ENCODE results near the gene CITED2.

The CITED2 gene

DNA sequence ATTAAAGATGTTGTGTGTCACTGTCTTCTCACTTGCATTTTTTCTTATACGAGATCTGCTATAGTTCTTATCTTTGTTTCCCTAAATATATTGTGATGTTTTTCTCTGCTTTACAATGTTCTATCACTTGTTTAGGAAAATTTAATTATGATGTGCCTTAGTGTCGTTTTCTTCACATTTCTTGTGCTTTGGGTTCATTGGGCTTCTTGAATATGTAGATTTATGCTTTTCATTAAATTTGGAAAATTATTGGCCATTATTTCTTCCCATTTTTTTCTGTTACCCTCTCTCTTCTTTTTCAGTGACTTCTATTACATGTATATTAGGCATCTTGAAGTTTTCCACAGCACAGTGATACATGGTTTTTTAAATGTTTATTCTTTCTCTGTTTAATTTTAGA lies 33.4 kb downstream of the CITED2 start:
- H3K9me2 ChIP-seq (replicated peaks; ENCODE audit: low read depth, low read length), result no peaks in the 10 kb centered on the region
- H3K27me3 ChIP-seq (ENCODE audit: insufficient read depth, low read length, poor library complexity, severe bottlenecking), result no peaks in the 10 kb centered on the region
- TF ChIP-seq, protein P1, sequence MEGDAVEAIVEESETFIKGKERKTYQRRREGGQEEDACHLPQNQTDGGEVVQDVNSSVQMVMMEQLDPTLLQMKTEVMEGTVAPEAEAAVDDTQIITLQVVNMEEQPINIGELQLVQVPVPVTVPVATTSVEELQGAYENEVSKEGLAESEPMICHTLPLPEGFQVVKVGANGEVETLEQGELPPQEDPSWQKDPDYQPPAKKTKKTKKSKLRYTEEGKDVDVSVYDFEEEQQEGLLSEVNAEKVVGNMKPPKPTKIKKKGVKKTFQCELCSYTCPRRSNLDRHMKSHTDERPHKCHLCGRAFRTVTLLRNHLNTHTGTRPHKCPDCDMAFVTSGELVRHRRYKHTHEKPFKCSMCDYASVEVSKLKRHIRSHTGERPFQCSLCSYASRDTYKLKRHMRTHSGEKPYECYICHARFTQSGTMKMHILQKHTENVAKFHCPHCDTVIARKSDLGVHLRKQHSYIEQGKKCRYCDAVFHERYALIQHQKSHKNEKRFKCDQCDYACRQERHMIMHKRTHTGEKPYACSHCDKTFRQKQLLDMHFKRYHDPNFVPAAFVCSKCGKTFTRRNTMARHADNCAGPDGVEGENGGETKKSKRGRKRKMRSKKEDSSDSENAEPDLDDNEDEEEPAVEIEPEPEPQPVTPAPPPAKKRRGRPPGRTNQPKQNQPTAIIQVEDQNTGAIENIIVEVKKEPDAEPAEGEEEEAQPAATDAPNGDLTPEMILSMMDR (conservative IDR thresholded peaks at IDR 0.05; ENCODE audit: low read length), result no peak
- no peak for TF ChIP-seq EZH2phosphoT487 (IDR thresholded peaks at IDR 0.05; ENCODE audit: borderline replicate concordance)
- H4K20me1 ChIP-seq (ENCODE audit: insufficient read depth, low read length, poor library complexity, severe bottlenecking), result no peaks in the 10 kb centered on the region
- no peak overlapping the region for H3K9ac ChIP-seq (ENCODE audit: low read depth, low read length, poor library complexity, severe bottlenecking)
- H3K4me1 ChIP-seq (ENCODE audit: insufficient read depth, low read length, poor library complexity, severe bottlenecking), result peaks cover 25% of the 10 kb centered on the region
- H2AFZ ChIP-seq (ENCODE audit: low read length), result no peak overlapping the region
- H3K36me3 ChIP-seq (ENCODE audit: insufficient read depth, low read length), result no peaks in the 10 kb centered on the region
- H3K4me3 ChIP-seq (ENCODE audit: low read length, poor library complexity, severe bottlenecking), result no peak overlapping the region
- no peak overlapping the region for H3K4me2 ChIP-seq (ENCODE audit: low read depth, low read length, poor library complexity, severe bottlenecking)
- no peaks in the 10 kb centered on the region for H3F3A ChIP-seq (ENCODE audit: low read depth)
- H3K79me2 ChIP-seq (ENCODE audit: insufficient read depth, low read length), result no peaks in the 10 kb centered on the region
- H3K9me3 ChIP-seq (ENCODE audit: insufficient read depth, low read depth, low read length), result no peaks in the 10 kb centered on the region

DNA sequence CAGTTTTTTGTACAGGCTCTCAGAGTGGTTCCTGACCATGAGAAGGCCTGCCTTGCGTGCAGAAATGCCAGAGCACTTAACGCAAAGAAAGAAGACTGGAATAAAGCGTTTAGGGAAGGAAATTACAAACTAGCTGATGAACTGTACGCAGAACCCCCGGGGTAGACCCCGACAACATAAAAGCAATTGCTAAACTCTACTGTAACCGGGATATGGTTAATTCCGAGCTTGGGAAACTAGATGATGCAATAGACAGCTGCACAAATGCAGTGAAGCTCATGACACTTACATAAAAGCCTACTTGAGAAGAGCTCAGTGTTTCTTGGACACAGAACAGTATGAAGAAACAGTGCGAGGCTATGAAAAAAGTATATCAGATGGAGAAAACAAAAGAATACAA lies 35.7 kb downstream of the CITED2 start:
- no peaks in the 10 kb centered on the region for H3K27me3 ChIP-seq (ENCODE audit: insufficient read depth, low read length, poor library complexity, severe bottlenecking)
- peaks cover 15% of the 10 kb centered on the region for H3K4me1 ChIP-seq (ENCODE audit: insufficient read depth, low read length, poor library complexity, severe bottlenecking)
- no peak overlapping the region for H3K9ac ChIP-seq (ENCODE audit: low read depth, low read length, poor library complexity, severe bottlenecking)
- no peak overlapping the region for H3K4me2 ChIP-seq (ENCODE audit: low read depth, low read length, poor library complexity, severe bottlenecking)
- no peaks in the 10 kb centered on the region for H3K9me2 ChIP-seq (replicated peaks; ENCODE audit: low read depth, low read length)
- no peaks in the 10 kb centered on the region for H3K36me3 ChIP-seq (ENCODE audit: insufficient read depth, low read length)
- no peaks in the 10 kb centered on the region for H3K9me3 ChIP-seq (ENCODE audit: insufficient read depth, low read depth, low read length)
- no peak overlapping the region for H3K4me3 ChIP-seq (ENCODE audit: low read length, poor library complexity, severe bottlenecking)
- no peaks in the 10 kb centered on the region for H4K20me1 ChIP-seq (ENCODE audit: insufficient read depth, low read length, poor library complexity, severe bottlenecking)
- no peaks in the 10 kb centered on the region for H3F3A ChIP-seq (ENCODE audit: low read depth)
- TF ChIP-seq, protein P1 (conservative IDR thresholded peaks at IDR 0.05; ENCODE audit: low read length), result no peak
- no peaks in the 10 kb centered on the region for H3K79me2 ChIP-seq (ENCODE audit: insufficient read depth, low read length)
- no peak overlapping the region for H2AFZ ChIP-seq (ENCODE audit: low read length)

GRCh38 chr6:139337830-139338229 lies 36.6 kb downstream of the CITED2 start:
- Histone ChIP-seq H2AFZ (ENCODE audit: low read length) (0 out of 2 replicates have a peak overlapping the region, but pooled peaks have one; percentile 5), H3K4me3 (ENCODE audit: low read length, poor library complexity, severe bottlenecking) (no peak overlapping the region), H3K9ac (ENCODE audit: low read depth, low read length, poor library complexity, severe bottlenecking) (no peak overlapping the region), H3K27me3 (ENCODE audit: insufficient read depth, low read length, poor library complexity, severe bottlenecking) (no peaks in the 10 kb centered on the region), H3K79me2 (ENCODE audit: insufficient read depth, low read length) (no peaks in the 10 kb centered on the region), H3K9me2 (replicated peaks; ENCODE audit: low read depth, low read length) (no peaks in the 10 kb centered on the region), H3K36me3 (ENCODE audit: insufficient read depth, low read length) (no peaks in the 10 kb centered on the region), H3F3A (ENCODE audit: low read depth) (no peaks in the 10 kb centered on the region), H3K9me3 (ENCODE audit: insufficient read depth, low read depth, low read length) (no peaks in the 10 kb centered on the region), H3K4me2 (ENCODE audit: low read depth, low read length, poor library complexity, severe bottlenecking) (no peak overlapping the region), H4K20me1 (ENCODE audit: insufficient read depth, low read length, poor library complexity, severe bottlenecking) (no peaks in the 10 kb centered on the region), H3K4me1 (ENCODE audit: insufficient read depth, low read length, poor library complexity, severe bottlenecking) (peaks cover 5% of the 10 kb centered on the region)
- no peak for TF ChIP-seq EZH2phosphoT487 (IDR thresholded peaks at IDR 0.05; ENCODE audit: borderline replicate concordance)
- TF ChIP-seq, protein P1 (conservative IDR thresholded peaks at IDR 0.05; ENCODE audit: low read length), result no peak

Data from Loucy (cell line).